IgD-negative memory B cell (primary cell): Measurements from ENCODE around the gene KPNA1. TPM values are rescaled to one million over a fixed set of nuclear protein-coding genes. Genes with fewer than 3 reads are reported as not detected.

Experiments used
- H3K27ac Mint-ChIP-seq, 3 donors: one replicate each; pipeline ENCODE4 v1.8.0; 2020 to 2022; ENCODE audit warnings: mild to moderate bottlenecking in 3 of 3, mixed read lengths in 3 of 3, moderate library complexity in 1 of 3
- H3K27me3 Mint-ChIP-seq: one replicate; pipeline ENCODE4 v1.8.0; 2021; ENCODE audit warnings: mixed read lengths
- H3K36me3 Mint-ChIP-seq: one replicate; pipeline ENCODE4 v1.8.0; 2020; ENCODE audit warnings: mild to moderate bottlenecking, mixed read lengths
- H3K4me1 Mint-ChIP-seq, 3 donors: one replicate each; pipeline ENCODE4 v1.8.0; 2020 to 2022; ENCODE audit warnings: mixed read lengths in 3 of 3, mild to moderate bottlenecking in 1 of 3
- H3K4me3 Mint-ChIP-seq, 4 donors: one replicate each; pipeline ENCODE4 v1.8.0; 2020 to 2022; ENCODE audit warnings: mild to moderate bottlenecking in 4 of 4, mixed read lengths in 4 of 4, moderate library complexity in 3 of 4
- H3K9me3 Mint-ChIP-seq, 3 donors: one replicate each; pipeline ENCODE4 v1.8.0; 2020 to 2021; ENCODE audit warnings: mixed read lengths in 3 of 3, mild to moderate bottlenecking in 1 of 3
- polyA plus RNA-seq: library from polyadenylated mRNA; unstranded; fragments of 300-500 nt; fragmentation: Illumina TruSeq; gene quantifications from one replicate; pipeline ENCODE4 v1.2.3, GENCODE V29; 2021

The KPNA1 gene
- polyA plus RNA-seq, 1 donor from 2014 or later, result 44.8 TPM

GRCh38 chr3:122443090-122443489, 71.6 kb downstream of the KPNA1 start:
- Mint-ChIP-seq H3K4me1 (peaks cover 0 to 5% (median 3%) of the 10 kb centered on the region in 3 donors), H3K27me3 (no peaks in the 10 kb centered on the region), H3K27ac (peak overlapping the region in 1 of 3 donors; percentile 89), H3K4me3 (no peak overlapping the region), H3K9me3 (peaks cover 1 to 3% (median 2%) of the 10 kb centered on the region in 3 donors), H3K36me3 (peaks cover 36% of the 10 kb centered on the region)

GRCh38 chr3:122435950-122436349, 78.8 kb downstream of the KPNA1 start:
- Mint-ChIP-seq H3K4me1 (no peaks in the 10 kb centered on the region), H3K36me3 (peaks cover 30% of the 10 kb centered on the region), H3K27ac (no peak overlapping the region), H3K4me3 (no peak overlapping the region), H3K27me3 (no peaks in the 10 kb centered on the region), H3K9me3 (peaks cover 0 to 5% (median 4%) of the 10 kb centered on the region in 3 donors)

GRCh38 chr3:122430371-122430770, 84.4 kb downstream of the KPNA1 start:
- Mint-ChIP-seq H3K4me1 (peaks cover 0 to 2% (median 0%) of the 10 kb centered on the region in 3 donors), H3K9me3 (peaks cover 0 to 13% (median 0%) of the 10 kb centered on the region in 3 donors), H3K27ac (no peak overlapping the region), H3K27me3 (no peaks in the 10 kb centered on the region), H3K36me3 (peaks cover 21% of the 10 kb centered on the region), H3K4me3 (no peak overlapping the region)

DNA sequence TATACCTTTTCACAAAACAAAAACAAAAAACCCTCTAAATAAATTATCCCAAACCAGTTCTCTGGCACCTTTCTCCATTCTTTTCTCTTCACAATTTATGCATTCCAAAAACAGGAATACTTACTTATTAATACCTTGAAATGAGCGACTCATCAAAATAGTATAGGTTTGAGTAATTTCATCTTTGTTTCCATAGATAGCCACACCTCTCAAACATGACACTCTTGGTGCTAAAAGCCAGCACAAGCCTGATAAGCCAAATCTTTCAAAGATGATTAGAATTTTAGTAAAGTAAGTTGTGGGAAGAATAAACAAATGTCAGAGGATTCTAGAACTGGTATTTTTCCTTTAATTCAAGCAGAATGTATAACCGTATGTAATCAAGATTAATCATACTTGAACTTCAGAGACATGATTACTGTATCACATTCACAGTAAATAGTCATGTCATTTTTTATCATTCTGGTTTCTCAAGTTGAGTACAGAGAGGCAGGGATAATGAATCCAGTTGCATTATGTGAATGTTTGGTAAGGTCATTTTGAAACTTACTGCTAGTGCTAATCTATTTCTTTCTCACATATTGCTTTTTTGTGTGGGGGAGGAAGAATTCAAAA, 86.8 kb downstream of the KPNA1 start:
- Mint-ChIP-seq H3K4me1 (peaks cover 0 to 2% (median 0%) of the 10 kb centered on the region in 3 donors), H3K27ac (peak overlapping the region in 1 of 3 donors; percentile 2), H3K27me3 (no peaks in the 10 kb centered on the region), H3K9me3 (peaks cover 0 to 13% (median 0%) of the 10 kb centered on the region in 3 donors), H3K36me3 (peaks cover 11% of the 10 kb centered on the region), H3K4me3 (no peak overlapping the region)

DNA sequence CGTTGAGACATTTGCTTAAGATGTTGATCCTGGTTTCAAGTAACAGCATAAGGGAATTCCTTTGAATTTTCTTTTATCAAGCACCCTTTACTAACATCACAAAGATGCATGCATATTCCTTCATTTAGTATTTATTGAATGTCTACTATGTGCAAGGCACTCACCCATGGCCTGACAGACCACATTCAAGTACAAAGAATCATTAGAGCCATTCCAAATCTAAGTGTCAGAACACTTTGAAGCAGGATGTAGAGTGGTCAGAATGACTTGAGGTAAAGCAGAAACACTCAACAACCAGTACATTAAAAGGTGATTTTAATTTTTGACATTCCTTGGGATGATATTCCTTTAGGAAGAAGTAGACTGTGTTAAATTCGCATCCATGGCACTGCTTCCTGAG, 92.9 kb downstream of the KPNA1 start:
- Mint-ChIP-seq H3K9me3 (no peaks in the 10 kb centered on the region), H3K27ac (no peak overlapping the region), H3K36me3 (peaks cover 4% of the 10 kb centered on the region), H3K27me3 (no peaks in the 10 kb centered on the region), H3K4me3 (no peak overlapping the region), H3K4me1 (peaks cover 5 to 16% (median 9%) of the 10 kb centered on the region in 3 donors)

GRCh38 chr3:122421101-122421500, 93.6 kb downstream of the KPNA1 start:
- Mint-ChIP-seq H3K36me3 (peaks cover 4% of the 10 kb centered on the region), H3K4me1 (peaks cover 9 to 23% (median 13%) of the 10 kb centered on the region in 3 donors), H3K4me3 (no peak overlapping the region), H3K9me3 (no peaks in the 10 kb centered on the region), H3K27me3 (no peaks in the 10 kb centered on the region), H3K27ac (peak overlapping the region in 1 of 3 donors; percentile 68)

- H3K4me3 Mint-ChIP-seq, result peak overlapping the region; percentile 93 to 99 (median 97)
- H3K4me1 Mint-ChIP-seq, result peaks cover 31 to 42% (median 37%) of the 10 kb centered on the region in 3 donors
- H3K9me3 Mint-ChIP-seq, result no peaks in the 10 kb centered on the region
- H3K36me3 Mint-ChIP-seq, result peaks cover 7% of the 10 kb centered on the region
- H3K27ac Mint-ChIP-seq, result peak overlapping the region; percentile 98 to 100 (median 99)
- no peaks in the 10 kb centered on the region for H3K27me3 Mint-ChIP-seq
Observed at GRCh38 chr3:122416966-122417365, 97.8 kb downstream of the KPNA1 start.

GRCh38 chr3:122415762-122416654, 98.7 kb downstream of the KPNA1 start, which contains the start of gene WDR5B:
WDR5B (minus strand) TSS chr3:122416062; CDS start chr3:122415528, 534 bp downstream.
- no peaks in the 10 kb centered on the region for H3K9me3 Mint-ChIP-seq
- peak within 1 kb of the TSS; percentile 98 to 100 (median 99) for H3K27ac Mint-ChIP-seq
- H3K27me3 Mint-ChIP-seq, result no peaks in the 10 kb centered on the region
- H3K4me3 Mint-ChIP-seq, result peak within 1 kb of the TSS; percentile 93 to 99 (median 97)
- peaks cover 7% of the 10 kb centered on the region for H3K36me3 Mint-ChIP-seq
- peaks cover 31 to 45% (median 37%) of the 10 kb centered on the region in 3 donors for H3K4me1 Mint-ChIP-seq

- H3K4me3 Mint-ChIP-seq, result peak overlapping the region; percentile 93 to 99 (median 97)
- peak overlapping the region; percentile 98 to 100 (median 99) for H3K27ac Mint-ChIP-seq
- H3K36me3 Mint-ChIP-seq, result peaks cover 6% of the 10 kb centered on the region
- no peaks in the 10 kb centered on the region for H3K27me3 Mint-ChIP-seq
- peaks cover 27 to 48% (median 34%) of the 10 kb centered on the region in 3 donors for H3K4me1 Mint-ChIP-seq
- H3K9me3 Mint-ChIP-seq, result no peaks in the 10 kb centered on the region
Observed at GRCh38 chr3:122415104-122415744, 99.5 kb downstream of the KPNA1 start.

GRCh38 chr3:122414391-122414790, 100.3 kb downstream of the KPNA1 start:
- H3K27me3 Mint-ChIP-seq, result no peaks in the 10 kb centered on the region
- H3K4me1 Mint-ChIP-seq, result peaks cover 32 to 55% (median 37%) of the 10 kb centered on the region in 3 donors
- H3K9me3 Mint-ChIP-seq, result no peaks in the 10 kb centered on the region
- H3K36me3 Mint-ChIP-seq, result peaks cover 3% of the 10 kb centered on the region
- H3K4me3 Mint-ChIP-seq, result peak overlapping the region in 3 of 4 donors; percentile 93 to 99 (median 97)
- peak overlapping the region; percentile 98 to 100 (median 99) for H3K27ac Mint-ChIP-seq

DNA sequence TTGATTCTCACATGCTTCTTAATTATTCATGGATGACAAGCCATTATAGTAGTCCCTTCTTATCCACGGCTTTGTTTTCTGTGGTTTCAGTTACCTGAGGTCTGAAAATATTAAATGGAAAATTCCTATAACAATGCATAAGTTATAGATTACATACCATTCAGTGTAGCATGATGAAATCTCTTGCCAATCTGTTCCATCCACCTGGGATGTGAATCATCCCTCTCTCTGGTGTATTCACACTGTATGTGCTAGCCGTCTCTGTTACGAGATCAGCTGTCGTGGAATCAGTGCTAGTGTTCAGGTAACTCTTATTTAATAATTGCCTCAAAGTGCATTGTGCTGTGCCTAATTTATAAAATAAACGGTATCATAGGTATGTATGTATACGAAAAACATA, 104.1 kb downstream of the KPNA1 start:
- Mint-ChIP-seq H3K27ac (peak overlapping the region in 2 of 3 donors; percentile 4 to 14), H3K4me1 (peaks cover 27 to 55% (median 33%) of the 10 kb centered on the region in 3 donors), H3K36me3 (peaks cover 3% of the 10 kb centered on the region)

GRCh38 chr3:122410111-122410510, 104.6 kb downstream of the KPNA1 start:
- no peaks in the 10 kb centered on the region for H3K27me3 Mint-ChIP-seq
- peaks cover 3% of the 10 kb centered on the region for H3K36me3 Mint-ChIP-seq
- H3K9me3 Mint-ChIP-seq, result no peaks in the 10 kb centered on the region
- H3K4me1 Mint-ChIP-seq, result peaks cover 25 to 52% (median 31%) of the 10 kb centered on the region in 3 donors
- H3K4me3 Mint-ChIP-seq, result peak overlapping the region in 2 of 4 donors; percentile 8 to 48
- peak overlapping the region; percentile 87 to 94 (median 91) for H3K27ac Mint-ChIP-seq

More for the DNA sequence above, 104.1 kb downstream of the KPNA1 start:
- no peak overlapping the region for H3K4me3 Mint-ChIP-seq
- no peaks in the 10 kb centered on the region for H3K9me3 Mint-ChIP-seq
- no peaks in the 10 kb centered on the region for H3K27me3 Mint-ChIP-seq

GRCh38 chr3:122409446-122409845, 105.3 kb downstream of the KPNA1 start:
- no peaks in the 10 kb centered on the region for H3K9me3 Mint-ChIP-seq
- peaks cover under 1% of the 10 kb centered on the region for H3K36me3 Mint-ChIP-seq
- H3K27me3 Mint-ChIP-seq, result no peaks in the 10 kb centered on the region
- H3K4me1 Mint-ChIP-seq, result peaks cover 20 to 45% (median 28%) of the 10 kb centered on the region in 3 donors
- peak overlapping the region; percentile 48 to 86 (median 64) for H3K4me3 Mint-ChIP-seq
- peak overlapping the region; percentile 87 to 94 (median 91) for H3K27ac Mint-ChIP-seq

- no peaks in the 10 kb centered on the region for H3K27me3 Mint-ChIP-seq
- H3K27ac Mint-ChIP-seq, result no peak overlapping the region
- H3K4me3 Mint-ChIP-seq, result no peak overlapping the region
- peaks cover 15 to 31% (median 22%) of the 10 kb centered on the region in 3 donors for H3K4me1 Mint-ChIP-seq
- H3K36me3 Mint-ChIP-seq, result peaks cover 1% of the 10 kb centered on the region
- no peaks in the 10 kb centered on the region for H3K9me3 Mint-ChIP-seq
Observed at GRCh38 chr3:122407946-122408345, 106.8 kb downstream of the KPNA1 start.
